PC-9 (cell line): Measurements from ENCODE around the gene PROSER2. TPM values are rescaled to one million over a fixed set of nuclear protein-coding genes. Genes with fewer than 3 reads are reported as not detected.

ENCODE experiments used
- BruUV-seq: library from RNA; stranded (reverse); fragments of 400-500 nt; replicated peaks from 2 replicates; lab custom pipeline; 2021; lab: Mats Ljungman, UMichigan
- CTCF ChIA-PET: fragments of 300-600 bp; sonication (Branson Sonifier 250); formaldehyde crosslinking; loops from one replicate; lab custom pipeline; 2022; ENCODE audit warnings: antibody characterized with exemption; lab: Charles Lee
- POLR2A ChIA-PET: fragments of 300-600 bp; sonication (Branson Sonifier 250); formaldehyde crosslinking; loops from one replicate; lab custom pipeline; 2022; ENCODE audit warnings: antibody characterized with exemption; ENCODE audit not compliant: unreplicated experiment; lab: Charles Lee
- DNase-seq, 2 experiments: peaks; one replicate each; pipeline versions ENCODE4 v3.0.0 to v3.0.0-alpha.2; 2015 to 2022; ENCODE audit warnings: mixed read lengths in 1 of 2
- H2AFZ ChIP-seq: fragments of 200-600 bp; sonication (generic); 2 replicates; pipeline ENCODE4 v1.8.1; 2017; ENCODE audit warnings: antibody characterized with exemption
- H3F3A ChIP-seq: fragments of 200-600 bp; sonication (generic); 2 replicates; pipeline ENCODE4 v1.8.1; 2017; ENCODE audit warnings: antibody characterized with exemption, mild to moderate bottlenecking, low read depth; ENCODE audit not compliant: insufficient read depth
- H3K27ac ChIP-seq: fragments of 200-600 bp; sonication (generic); 2 replicates; pipeline ENCODE4 v1.6.1; 2016; ENCODE audit warnings: mixed run types
- H3K27me3 ChIP-seq: fragments of 200-600 bp; sonication (generic); 2 replicates; pipeline ENCODE4 v1.6.1; 2016; ENCODE audit warnings: low read depth, mixed run types; ENCODE audit not compliant: insufficient read depth
- H3K36me3 ChIP-seq: fragments of 200-600 bp; sonication (generic); 2 replicates; pipeline ENCODE4 v1.6.1; 2016; ENCODE audit warnings: low read depth, mixed run types
- H3K4me1 ChIP-seq: fragments of 200-600 bp; sonication (generic); replicated peaks from 2 replicates; pipeline ENCODE4 v1.6.1; 2016; ENCODE audit warnings: mixed run types; ENCODE audit not compliant: insufficient read depth
- H3K4me2 ChIP-seq: fragments of 200-600 bp; sonication (generic); 2 replicates; pipeline ENCODE4 v1.6.1; 2017; ENCODE audit warnings: mixed run types
- H3K4me3 ChIP-seq: fragments of 200-600 bp; sonication (generic); 2 replicates; pipeline ENCODE4 v1.6.1; 2016; ENCODE audit warnings: mixed run types
- H3K79me2 ChIP-seq: fragments of 200-600 bp; sonication (generic); 2 replicates; pipeline ENCODE4 v1.6.1; 2017; ENCODE audit warnings: low read depth, mixed run types
- H3K9me2 ChIP-seq: fragments of 200-600 bp; sonication (generic); 2 replicates; pipeline ENCODE4 v1.8.1; 2017; ENCODE audit warnings: mild to moderate bottlenecking; ENCODE audit not compliant: insufficient read depth
- H3K9me3 ChIP-seq: fragments of 200-600 bp; sonication (generic); 2 replicates; pipeline ENCODE4 v1.8.1; 2016; ENCODE audit warnings: low read depth; ENCODE audit not compliant: insufficient read depth
- H4K20me1 ChIP-seq: fragments of 200-600 bp; sonication (generic); 2 replicates; pipeline ENCODE4 v1.8.1; 2017; ENCODE audit not compliant: insufficient read depth
- EZH2 ChIP-seq: fragments of 200-600 bp; sonication (generic); IDR thresholded peaks from 2 replicates; pipeline ENCODE4 v1.8.0; 2017; ENCODE audit warnings: antibody characterized with exemption, low read depth
- intact Hi-C: fragments of 100-400 bp; cut with micrococcal nuclease; formaldehyde crosslinking; loops from one replicate; pipeline ENCODE4 v1.10.0; 2022; ENCODE audit not compliant: unreplicated experiment
- total RNA-seq: library from RNA; stranded (reverse); gene quantifications from 2 replicates; pipeline ENCODE4 v1.2.3, GENCODE V29; 2021
- TF ChIP-seq, protein P1 (sequence below): fragments of 200-600 bp; sonication (generic); conservative IDR thresholded peaks from 2 replicates; pipeline ENCODE4 v1.6.1; 2017; ENCODE audit warnings: mixed run types, antibody characterized with exemption, mild to moderate bottlenecking, moderate library complexity

Gene PROSER2
- total RNA-seq, 1 experiment from 2014 or later = 66.6 TPM

DNA sequence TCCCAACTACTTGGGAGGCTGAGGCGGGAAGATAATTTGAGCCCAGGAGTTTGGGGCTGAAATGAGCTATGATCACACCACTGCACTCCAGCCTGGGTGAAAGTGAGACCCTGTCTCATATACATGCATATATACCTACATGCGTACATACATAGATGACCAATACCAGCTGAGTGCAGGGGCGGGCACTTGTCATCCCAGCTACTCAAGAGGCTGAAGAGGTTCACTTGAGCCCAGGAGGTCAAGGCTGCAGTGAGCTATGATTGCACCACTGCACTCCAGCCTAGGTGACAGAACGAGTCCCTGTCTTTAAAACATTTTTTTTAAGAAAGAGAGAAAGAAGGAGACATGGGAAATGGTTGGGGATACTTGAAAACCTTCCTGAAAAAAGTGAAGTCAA lies 17.4 kb upstream of the PROSER2 start:
- H3K4me1 ChIP-seq = peaks cover 14% of the 10 kb centered on the region
- POLR2A ChIA-PET = no interaction called here
- no peaks in the 10 kb centered on the region for H3K9me2 ChIP-seq
- no peak overlapping the region for H3K4me2 ChIP-seq
- H3K27me3 ChIP-seq = no peaks in the 10 kb centered on the region
- peaks cover 8% of the 10 kb centered on the region; the same call in 1 of the 2 replicates for H3F3A ChIP-seq
- H3K9me3 ChIP-seq = no peaks in the 10 kb centered on the region
- no peaks in the 10 kb centered on the region for H3K79me2 ChIP-seq
- H2AFZ ChIP-seq = no peak overlapping the region
- TF ChIP-seq EZH2 = no peak
- TF ChIP-seq, protein P1, sequence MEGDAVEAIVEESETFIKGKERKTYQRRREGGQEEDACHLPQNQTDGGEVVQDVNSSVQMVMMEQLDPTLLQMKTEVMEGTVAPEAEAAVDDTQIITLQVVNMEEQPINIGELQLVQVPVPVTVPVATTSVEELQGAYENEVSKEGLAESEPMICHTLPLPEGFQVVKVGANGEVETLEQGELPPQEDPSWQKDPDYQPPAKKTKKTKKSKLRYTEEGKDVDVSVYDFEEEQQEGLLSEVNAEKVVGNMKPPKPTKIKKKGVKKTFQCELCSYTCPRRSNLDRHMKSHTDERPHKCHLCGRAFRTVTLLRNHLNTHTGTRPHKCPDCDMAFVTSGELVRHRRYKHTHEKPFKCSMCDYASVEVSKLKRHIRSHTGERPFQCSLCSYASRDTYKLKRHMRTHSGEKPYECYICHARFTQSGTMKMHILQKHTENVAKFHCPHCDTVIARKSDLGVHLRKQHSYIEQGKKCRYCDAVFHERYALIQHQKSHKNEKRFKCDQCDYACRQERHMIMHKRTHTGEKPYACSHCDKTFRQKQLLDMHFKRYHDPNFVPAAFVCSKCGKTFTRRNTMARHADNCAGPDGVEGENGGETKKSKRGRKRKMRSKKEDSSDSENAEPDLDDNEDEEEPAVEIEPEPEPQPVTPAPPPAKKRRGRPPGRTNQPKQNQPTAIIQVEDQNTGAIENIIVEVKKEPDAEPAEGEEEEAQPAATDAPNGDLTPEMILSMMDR = no peak
- H3K27ac ChIP-seq = no peak overlapping the region
- no peaks in the 10 kb centered on the region for H4K20me1 ChIP-seq
- no TSS peak for BruUV-seq
- CTCF ChIA-PET = no interaction called here
- no peak for DNase-seq
- intact Hi-C loops = no loop called here
- no peaks in the 10 kb centered on the region for H3K36me3 ChIP-seq
- H3K4me3 ChIP-seq = no peak overlapping the region

DNA sequence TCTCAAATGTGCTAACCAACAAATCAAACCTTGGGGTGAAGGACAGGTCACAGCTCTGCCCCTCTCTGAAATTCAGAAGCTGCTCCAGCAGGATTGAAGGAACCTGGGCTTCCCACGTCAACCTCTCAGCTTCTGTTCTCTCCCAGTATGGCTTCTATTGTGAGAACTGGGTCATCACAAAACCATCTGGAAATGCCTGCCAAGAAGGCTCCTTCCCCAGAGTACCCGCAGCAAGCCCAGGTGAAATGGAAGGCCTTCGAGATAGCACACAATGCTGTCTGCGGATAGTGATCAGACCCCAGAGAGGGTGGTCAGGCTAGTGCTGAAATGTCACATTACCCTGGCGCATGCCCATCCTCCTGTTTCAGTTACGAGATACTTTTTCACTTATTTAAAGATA lies 16.4 kb upstream of the PROSER2 start:
- H3K9me2 ChIP-seq = no peaks in the 10 kb centered on the region
- no peak overlapping the region for H2AFZ ChIP-seq
- no TSS peak for BruUV-seq
- H3K27ac ChIP-seq = no peak overlapping the region
- ChIA-PET POLR2A (no interaction called here), CTCF (no interaction called here)
- no peak for DNase-seq
- intact Hi-C loops = no loop called here
- H3F3A ChIP-seq = peaks cover 9% of the 10 kb centered on the region; the same call in 1 of the 2 replicates
- H3K4me2 ChIP-seq = no peak overlapping the region
- H3K79me2 ChIP-seq = no peaks in the 10 kb centered on the region
- no peaks in the 10 kb centered on the region for H3K36me3 ChIP-seq
- no peaks in the 10 kb centered on the region for H3K9me3 ChIP-seq
- peaks cover 14% of the 10 kb centered on the region for H3K4me1 ChIP-seq
- no peaks in the 10 kb centered on the region for H3K27me3 ChIP-seq
- H3K4me3 ChIP-seq = no peak overlapping the region
- H4K20me1 ChIP-seq = no peaks in the 10 kb centered on the region
- TF ChIP-seq, protein P1 = no peak
- TF ChIP-seq EZH2 = no peak

DNA sequence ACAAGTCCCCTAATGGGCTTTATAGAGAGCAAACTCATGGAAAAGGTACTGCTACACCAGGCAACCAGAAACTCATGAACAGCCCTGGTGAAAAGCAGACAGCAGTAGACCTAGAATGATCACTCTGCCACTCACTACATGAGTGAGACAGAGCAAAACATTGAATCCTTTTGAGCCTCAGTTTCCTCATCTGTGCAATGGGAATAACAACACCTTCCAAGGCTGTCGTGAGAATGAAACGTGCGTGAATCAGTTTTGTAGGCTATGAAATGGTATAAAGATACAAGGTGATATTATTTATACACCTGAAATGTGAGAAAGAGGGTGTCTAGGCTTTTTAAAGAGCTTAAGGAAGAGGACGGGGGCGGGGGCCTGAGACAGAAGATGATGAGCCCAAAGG lies 14.3 kb upstream of the PROSER2 start:
- H3K9me3 ChIP-seq = no peaks in the 10 kb centered on the region
- no peak overlapping the region for H2AFZ ChIP-seq
- no TSS peak for BruUV-seq
- intact Hi-C loops = no loop called here
- H3K79me2 ChIP-seq = no peaks in the 10 kb centered on the region
- H3K4me1 ChIP-seq = peaks cover 15% of the 10 kb centered on the region
- H3K9me2 ChIP-seq = no peaks in the 10 kb centered on the region
- H3F3A ChIP-seq = peaks cover 9% of the 10 kb centered on the region; the same call in 1 of the 2 replicates
- no peaks in the 10 kb centered on the region for H3K27me3 ChIP-seq
- no peaks in the 10 kb centered on the region for H4K20me1 ChIP-seq
- ChIA-PET CTCF (no interaction called here), POLR2A (no interaction called here)
- TF ChIP-seq, protein P1 = no peak
- TF ChIP-seq EZH2 = no peak
- H3K4me2 ChIP-seq = no peak overlapping the region
- no peak for DNase-seq
- no peaks in the 10 kb centered on the region for H3K36me3 ChIP-seq
- no peak overlapping the region for H3K4me3 ChIP-seq
- H3K27ac ChIP-seq = no peak overlapping the region
